ENCODE results near the gene EPC1. TPM values are rescaled to one million over a fixed set of nuclear protein-coding genes. Genes with fewer than 3 reads are reported as not detected.
A peak's percentile ranks its signal among the peaks of the same experiment; 100 is the strongest.
"Not testable (repeated sequence)": the region's sequence is repeated elsewhere in the genome, so short reads cannot be mapped to it uniquely, and the experiment has no call there.

EPC1 gene
- total and polyA plus RNA-seq, 11 donors = 10.9 to 26.3 (median 16.2) TPM

GRCh38 chr10:32360241-32360640 is 13.3 kb upstream of the EPC1 start:
- no peak for ATAC-seq
- H3K36me3 ChIP-seq = peaks cover 0 to 6% (median 0%) of the 10 kb centered on the region in 9 donors
- intact Hi-C loops (cut with DNase I) = loop anchor here in 1 of 10 donors (5.0 kb wide), 1 partner anchor 103 kb away; no protein-coding TSS in a partner anchor
- H3K4me1 ChIP-seq = peaks cover 0 to 17% (median 9%) of the 10 kb centered on the region in 12 donors
- no peaks in the 10 kb centered on the region for H3K27me3 ChIP-seq
- peaks cover 0 to 5% (median 0%) of the 10 kb centered on the region in 12 donors for H3K9me3 ChIP-seq
- 92 to 100% (median 97%) methylated on average over 1 of the region's 1 CpG for WGBS, 4 donors
- no peak overlapping the region for H3K27ac ChIP-seq
- no peak overlapping the region for H3K4me3 ChIP-seq
- no peak for TF ChIP-seq POLR2A (IDR thresholded peaks at IDR 0.05)
- no peak for TF ChIP-seq CTCF (IDR thresholded peaks at IDR 0.05)
- no peak for DNase-seq

GRCh38 chr10:32357056-32357735 is 10.2 kb upstream of the EPC1 start:
- peaks cover 0 to 6% (median 0%) of the 10 kb centered on the region in 9 donors for H3K36me3 ChIP-seq
- 92 to 96% (median 94%) methylated on average over 8 of the region's 8 CpGs for WGBS, 4 donors
- no peak overlapping the region for H3K4me3 ChIP-seq
- ATAC-seq (no peak), DNase-seq (no peak)
- intact Hi-C loops (cut with DNase I) = no loop called here
- TF ChIP-seq POLR2A (IDR thresholded peaks at IDR 0.05) = no peak
- no peak for TF ChIP-seq CTCF (IDR thresholded peaks at IDR 0.05)
- peak overlapping the region in 1 of 12 donors; percentile 27 for H3K27ac ChIP-seq
- peaks cover 0 to 5% (median 0%) of the 10 kb centered on the region in 12 donors for H3K9me3 ChIP-seq
- peaks cover 0 to 45% (median 15%) of the 10 kb centered on the region in 12 donors for H3K4me1 ChIP-seq
- H3K27me3 ChIP-seq = no peaks in the 10 kb centered on the region

- H3K4me1 ChIP-seq = peaks cover 0 to 50% (median 17%) of the 10 kb centered on the region in 12 donors
- ATAC-seq; DNase-seq; H3K9me3 ChIP-seq; intact Hi-C loops (cut with DNase I); H3K27ac ChIP-seq; H3K36me3 ChIP-seq; H3K4me3 ChIP-seq; H3K27me3 ChIP-seq: not testable (repeated sequence)
- 94 to 100% (median 98%) methylated on average over 1 of the region's 1 CpG for WGBS, 4 donors
Measured at GRCh38 chr10:32354690-32355089, 7.7 kb upstream of the EPC1 start.

GRCh38 chr10:32350811-32351350 is 3.9 kb upstream of the EPC1 start:
- Histone ChIP-seq H3K9me3 (no peaks in the 10 kb centered on the region), H3K27me3 (no peaks in the 10 kb centered on the region), H3K4me1 (peaks cover 0 to 56% (median 27%) of the 10 kb centered on the region in 12 donors), H3K4me3 (no peak overlapping the region), H3K27ac (peak overlapping the region in 1 of 12 donors; percentile 10), H3K36me3 (no peaks in the 10 kb centered on the region)
- TF ChIP-seq POLR2A (IDR thresholded peaks at IDR 0.05) = no peak
- WGBS, 4 donors = 73 to 82% (median 77%) methylated on average over 3 of the region's 3 CpGs
- DNase-seq (no peak), ATAC-seq (no peak)
- intact Hi-C loops (cut with DNase I) = no loop called here

- DNase-seq (no peak), ATAC-seq (no peak)
- Histone ChIP-seq H3K4me3 (no peak overlapping the region), H3K9me3 (no peaks in the 10 kb centered on the region), H3K27me3 (no peaks in the 10 kb centered on the region), H3K4me1 (peaks cover 0 to 56% (median 29%) of the 10 kb centered on the region in 12 donors), H3K36me3 (no peaks in the 10 kb centered on the region), H3K27ac (peak overlapping the region in 1 of 12 donors; percentile 10)
- intact Hi-C loops (cut with DNase I) = loop anchor here in 6 of 10 donors (5.0 to 10.0 kb wide), 7 partner anchors 38 to 295 kb away; partner anchors contain the start of gene KIF5B (in 1 of the 6)
- WGBS, 4 donors = 86 to 94% (median 89%) methylated on average over 7 of the region's 7 CpGs
- TF ChIP-seq POLR2A (IDR thresholded peaks at IDR 0.05) = no peak
- no peak for TF ChIP-seq CTCF (IDR thresholded peaks at IDR 0.05)
Measured at GRCh38 chr10:32349968-32350738, 3.2 kb upstream of the EPC1 start.
